Trophoblast cell (in vitro differentiated cells and primary cell): ENCODE results near the gene S1PR5.

Experiments
- DNase-seq, 2 donors: peaks; one replicate each; pipeline ENCODE4 v3.0.0-alpha.2; 2016
- H2AFZ ChIP-seq: 2 replicates; pipeline ENCODE4 v1.6.1; 2013; ENCODE audit warnings: low read length, moderate library complexity, mild to moderate bottlenecking; ENCODE audit not compliant: insufficient read depth, poor library complexity
- H2AK5ac ChIP-seq: 2 replicates; pipeline ENCODE4 v1.6.1; 2013; ENCODE audit warnings: mild to moderate bottlenecking, low read length
- H2BK120ac ChIP-seq: 2 replicates; pipeline ENCODE4 v1.6.1; 2013; ENCODE audit warnings: low read length, mild to moderate bottlenecking, moderate library complexity; ENCODE audit not compliant: insufficient read depth, poor library complexity
- H2BK12ac ChIP-seq: 2 replicates; pipeline ENCODE4 v1.6.1; 2013; ENCODE audit warnings: mild to moderate bottlenecking, low read length, moderate library complexity
- H2BK5ac ChIP-seq: 2 replicates; pipeline ENCODE4 v1.6.1; 2013; ENCODE audit warnings: low read length, low read depth, moderate library complexity, mild to moderate bottlenecking; ENCODE audit not compliant: poor library complexity
- H3K14ac ChIP-seq: 2 replicates; pipeline ENCODE4 v1.6.1; 2013; ENCODE audit warnings: mild to moderate bottlenecking, low read length
- H3K18ac ChIP-seq: 2 replicates; pipeline ENCODE4 v1.6.1; 2013; ENCODE audit warnings: mild to moderate bottlenecking, low read length
- H3K23ac ChIP-seq: 2 replicates; pipeline ENCODE4 v1.6.1; 2013; ENCODE audit warnings: low read length
- H3K27ac ChIP-seq: 2 replicates; pipeline ENCODE4 v1.5.1; 2013; ENCODE audit warnings: low read depth, mild to moderate bottlenecking, inconsistent platforms, low read length, moderate library complexity
- H3K27me3 ChIP-seq: 2 replicates; pipeline ENCODE4 v1.6.1; 2013; ENCODE audit warnings: inconsistent platforms, mild to moderate bottlenecking, low read length, moderate library complexity; ENCODE audit not compliant: insufficient read depth
- H3K36me3 ChIP-seq, 2 experiments: 1 replicate in 1 of 2; 2 replicates in 1 of 2; pipeline ENCODE4 v1.6.1; 2013; ENCODE audit warnings: low read length in 2 of 2, mild to moderate bottlenecking in 2 of 2, moderate library complexity in 1 of 2; ENCODE audit not compliant: insufficient read depth in 2 of 2, control insufficient read depth in 1 of 2
- H3K4ac ChIP-seq: 2 replicates; pipeline ENCODE4 v1.6.1; 2013; ENCODE audit warnings: low read depth, mild to moderate bottlenecking, low read length, moderate library complexity
- H3K4me1 ChIP-seq, 2 experiments: 1 replicate in 1 of 2; 2 replicates in 1 of 2; pipeline ENCODE4 v1.6.1; 2013; ENCODE audit warnings: low read length in 2 of 2, mild to moderate bottlenecking in 2 of 2, moderate library complexity in 1 of 2; ENCODE audit not compliant: insufficient read depth in 2 of 2, control insufficient read depth in 1 of 2
- H3K4me2 ChIP-seq: 2 replicates; pipeline ENCODE4 v1.6.1; 2013; ENCODE audit warnings: inconsistent platforms, mild to moderate bottlenecking, low read length, moderate library complexity
- H3K4me3 ChIP-seq: 2 replicates; pipeline ENCODE4 v1.5.1; 2013; ENCODE audit warnings: mild to moderate bottlenecking, low read depth, low read length, inconsistent platforms
- H3K79me1 ChIP-seq: one replicate; pipeline ENCODE4 v1.6.1; 2013; ENCODE audit warnings: low read length
- H3K79me2 ChIP-seq: 2 replicates; pipeline ENCODE4 v1.6.1; 2013; ENCODE audit warnings: low read length, mild to moderate bottlenecking; ENCODE audit not compliant: control insufficient read depth, insufficient read depth, poor library complexity
- H3K9ac ChIP-seq: 2 replicates; pipeline ENCODE4 v1.6.1; 2013; ENCODE audit warnings: mild to moderate bottlenecking, low read length
- H3K9me3 ChIP-seq: 2 replicates; pipeline ENCODE4 v1.6.1; 2013; ENCODE audit warnings: low read depth, mild to moderate bottlenecking, control low read depth, inconsistent platforms, low read length; ENCODE audit not compliant: insufficient read depth
- H4K12ac ChIP-seq: 2 replicates; pipeline ENCODE4 v1.6.1; 2013; ENCODE audit warnings: low read depth, mild to moderate bottlenecking, low read length, moderate library complexity
- H4K8ac ChIP-seq: 2 replicates; pipeline ENCODE4 v1.6.1; 2013; ENCODE audit warnings: low read depth, mild to moderate bottlenecking, low read length, moderate library complexity
- H4K91ac ChIP-seq: one replicate; pipeline ENCODE4 v1.6.1; 2013; ENCODE audit warnings: low read depth, mild to moderate bottlenecking, low read length, moderate library complexity
- WGBS: extraction: QIAGEN DNeasy Blood & Tissue Kit; methylation state at CpG from one replicate; pipeline ENCODE4 v1.1.7; 2013; ENCODE audit warnings: missing lambda C conversion rate; ENCODE audit not compliant: insufficient read length, insufficient coverage; ENCODE audit errors: extremely low coverage; 5-methylcytosine and 5-hydroxymethylcytosine counted together

The S1PR5 gene

GRCh38 chr19:10538204-10538983 is 21.1 kb upstream of the S1PR5 start:
- Histone ChIP-seq H2BK120ac (no peak overlapping the region), H3K23ac (no peak overlapping the region), H3K4me2 (no peak overlapping the region), H3K27ac (no peak overlapping the region), H3K4me3 (no peak overlapping the region), H4K91ac (no peak overlapping the region), H3K18ac (no peak overlapping the region), H2AFZ (no peak overlapping the region), H3K14ac (no peak overlapping the region), H3K4ac (no peak overlapping the region), H3K36me3 (no peaks in the 10 kb centered on the region), H4K8ac (no peak overlapping the region), H2BK12ac (no peak overlapping the region), H3K27me3 (peaks cover 3% of the 10 kb centered on the region), H2BK5ac (no peak overlapping the region), H3K79me2 (no peaks in the 10 kb centered on the region), H4K12ac (no peak overlapping the region), H3K4me1 (no peaks in the 10 kb centered on the region), H3K9ac (no peak overlapping the region), H2AK5ac (no peak overlapping the region), H3K9me3 (no peaks in the 10 kb centered on the region), H3K79me1 (no peaks in the 10 kb centered on the region)
- no CpG with 5 or more reads among the region's 20 CpGs for WGBS
- peak in 1 of 2 donors; percentile 41 for DNase-seq

DNA sequence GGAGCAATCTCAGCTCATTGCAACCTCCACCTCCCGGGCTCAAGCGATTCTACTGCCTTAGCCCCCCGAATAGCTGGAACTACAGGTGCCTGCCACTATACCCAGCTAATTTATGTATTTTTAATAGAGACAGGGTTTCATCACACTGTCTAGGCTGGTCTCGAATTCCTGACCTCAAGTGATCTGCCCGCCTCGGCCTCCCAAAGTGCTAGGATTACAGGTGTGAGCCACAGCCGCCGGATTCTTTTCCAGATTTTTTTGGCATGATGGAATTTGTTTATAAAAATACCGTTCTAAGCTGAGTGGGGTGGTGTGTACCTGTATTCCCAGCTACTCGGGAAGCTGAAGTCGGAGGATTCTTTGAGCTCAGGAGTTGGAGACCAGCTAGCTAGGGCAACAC is 20.4 kb upstream of the S1PR5 start:
- Histone ChIP-seq H3K4me1 (no peaks in the 10 kb centered on the region), H2AFZ (no peak overlapping the region), H3K4me2 (no peak overlapping the region), H3K9me3 (no peaks in the 10 kb centered on the region), H3K4me3 (no peak overlapping the region), H3K27me3 (peaks cover 3% of the 10 kb centered on the region), H4K12ac (no peak overlapping the region), H3K4ac (no peak overlapping the region), H4K8ac (no peak overlapping the region), H3K23ac (no peak overlapping the region), H3K36me3 (no peaks in the 10 kb centered on the region), H3K79me1 (no peaks in the 10 kb centered on the region), H2BK120ac (no peak overlapping the region), H3K27ac (no peak overlapping the region), H4K91ac (no peak overlapping the region), H2AK5ac (no peak overlapping the region), H2BK5ac (no peak overlapping the region), H3K9ac (no peak overlapping the region), H2BK12ac (no peak overlapping the region), H3K18ac (no peak overlapping the region), H3K14ac (no peak overlapping the region), H3K79me2 (no peaks in the 10 kb centered on the region)
- WGBS, result no CpG with 5 or more reads among the region's 11 CpGs
- peak; percentile 83 to 91 for DNase-seq

- H2AFZ ChIP-seq, result no peak overlapping the region
- no peak overlapping the region for H3K14ac ChIP-seq
- no peak overlapping the region for H3K4me3 ChIP-seq
- H3K18ac ChIP-seq, result no peak overlapping the region
- H2BK5ac ChIP-seq, result no peak overlapping the region
- no peak overlapping the region for H3K9ac ChIP-seq
- H4K8ac ChIP-seq, result no peak overlapping the region
- no peaks in the 10 kb centered on the region for H3K9me3 ChIP-seq
- peaks cover 3% of the 10 kb centered on the region for H3K27me3 ChIP-seq
- H3K4ac ChIP-seq, result no peak overlapping the region
- no CpG with 5 or more reads among the region's 6 CpGs for WGBS
- no peaks in the 10 kb centered on the region for H3K79me2 ChIP-seq
- H4K12ac ChIP-seq, result no peak overlapping the region
- no peak overlapping the region for H3K23ac ChIP-seq
- no peak overlapping the region for H2BK12ac ChIP-seq
- no peak overlapping the region for H3K27ac ChIP-seq
- H3K4me1 ChIP-seq, result no peaks in the 10 kb centered on the region
- no peaks in the 10 kb centered on the region for H3K36me3 ChIP-seq
- no peak overlapping the region for H2AK5ac ChIP-seq
- H4K91ac ChIP-seq, result no peak overlapping the region
- no peaks in the 10 kb centered on the region for H3K79me1 ChIP-seq
- DNase-seq, result peak in 1 of 2 donors; percentile 24
- H2BK120ac ChIP-seq, result no peak overlapping the region
- H3K4me2 ChIP-seq, result no peak overlapping the region
These were observed 18.4 kb upstream of the S1PR5 start for GRCh38 chr19:10535613-10536012.

GRCh38 chr19:10533646-10534386 is 16.6 kb upstream of the S1PR5 start:
- no peak overlapping the region for H3K4ac ChIP-seq
- H4K8ac ChIP-seq, result no peak overlapping the region
- H2BK12ac ChIP-seq, result no peak overlapping the region
- no peaks in the 10 kb centered on the region for H3K9me3 ChIP-seq
- no peaks in the 10 kb centered on the region for H3K79me2 ChIP-seq
- no peak overlapping the region for H3K14ac ChIP-seq
- H3K4me3 ChIP-seq, result no peak overlapping the region
- H3K27me3 ChIP-seq, result peaks cover 3% of the 10 kb centered on the region
- no CpG with 5 or more reads among the region's 10 CpGs for WGBS
- no peaks in the 10 kb centered on the region for H3K4me1 ChIP-seq
- H2AFZ ChIP-seq, result no peak overlapping the region
- H3K18ac ChIP-seq, result no peak overlapping the region
- peak; percentile 85 to 93 for DNase-seq
- no peak overlapping the region for H3K23ac ChIP-seq
- H3K27ac ChIP-seq, result no peak overlapping the region
- no peaks in the 10 kb centered on the region for H3K36me3 ChIP-seq
- no peak overlapping the region for H2AK5ac ChIP-seq
- no peak overlapping the region for H3K4me2 ChIP-seq
- H3K79me1 ChIP-seq, result no peaks in the 10 kb centered on the region
- H2BK120ac ChIP-seq, result no peak overlapping the region
- no peak overlapping the region for H4K12ac ChIP-seq
- H4K91ac ChIP-seq, result no peak overlapping the region
- no peak overlapping the region for H3K9ac ChIP-seq
- no peak overlapping the region for H2BK5ac ChIP-seq
